Gastroesophageal sphincter (tissue), 3 donors: Measurements from ENCODE around the gene CELF2.

Experiments
- CTCF ChIP-seq, 4 experiments: fragments of 200-600 bp in 2 of 4; fragments of 450-650 bp in 2 of 4; sonication (generic) in 1 of 4; IDR thresholded peaks; one replicate each; pipeline ENCODE4 v1.5.1; 2017 to 2019; ENCODE audit warnings: antibody characterized with exemption in 4 of 4, mild to moderate bottlenecking in 2 of 4, moderate library complexity in 2 of 4
- POLR2A ChIP-seq, 2 donors: fragments of 450-650 bp; IDR thresholded peaks; one replicate each; pipeline ENCODE4 v1.6.1; 2017; ENCODE audit warnings: antibody characterized with exemption in 2 of 2, mild to moderate bottlenecking in 2 of 2, moderate library complexity in 1 of 2

- TF ChIP-seq CTCF (IDR thresholded peaks at IDR 0.05) (no peak), POLR2A (IDR thresholded peaks at IDR 0.05) (no peak)
Measured at GRCh38 chr10:11057448-11057847, 39.8 kb downstream of the CELF2 start.
